Measurements from ENCODE around the gene BCORL1. TPM values are rescaled to one million over a fixed set of nuclear protein-coding genes. Genes with fewer than 3 reads are reported as not detected.

Gene BCORL1
- total and polyA plus RNA-seq, 2 donors (not counting 3 experiments of a cell fraction or from before 2014, with no cell fraction given): 1.8 to 13.1 TPM

- no peak for FAIRE-seq
- intact Hi-C loops (cut with micrococcal nuclease) (no loop called here), dilution Hi-C loops (cut with MboI; ENCODE audit: extremely low pct_ligation_motif_present, low sequenced_read_pairs) (no loop called here)
- H3K9me1 ChIP-seq (replicated peaks; ENCODE audit: control insufficient read depth, extremely low read depth, insufficient read depth, low read length): no peaks in the 10 kb centered on the region
- H4K20me1 ChIP-seq (replicated peaks; ENCODE audit: control insufficient read depth, extremely low read depth, insufficient read depth, low read length): no peaks in the 10 kb centered on the region
- peaks cover 6 to 13% of the 10 kb centered on the region in 2 experiments for H3K27me3 ChIP-seq (ENCODE audit: control insufficient read depth in 2 of 2, insufficient read depth in 2 of 2, low read length in 2 of 2)
- H3K27ac ChIP-seq (ENCODE audit: insufficient read depth, low read depth, low read length): no peak overlapping the region
- H3K79me2 ChIP-seq (ENCODE audit: control insufficient read depth, insufficient read depth, low read length): no peaks in the 10 kb centered on the region
- no peak for DNase-seq (ENCODE audit: low read depth, low spot score)
- H3K4me1 ChIP-seq (ENCODE audit: control insufficient read depth, extremely low read depth, insufficient read depth, low read length): no peaks in the 10 kb centered on the region
- no peak overlapping the region for H3K4me3 ChIP-seq (replicated peaks in 1 of 3; ENCODE audit: insufficient read depth in 1 of 3, low read depth in 1 of 3, low read length in 3 of 3)
- no peak overlapping the region for H3K9ac ChIP-seq (replicated peaks; ENCODE audit: extremely low read depth, insufficient read depth, low read length)
- POLR2A ChIA-PET: no interaction called here
- no peak for TF ChIP-seq POLR2AphosphoS5 (IDR thresholded peaks at IDR 0.05; ENCODE audit: insufficient read depth, low read depth, low read length)
- TF ChIP-seq GATA2 (IDR thresholded peaks at IDR 0.05; ENCODE audit: insufficient read depth, insufficient read length, low read depth, low read length): no peak
- TF ChIP-seq JUN (IDR thresholded peaks at IDR 0.05; ENCODE audit: borderline replicate concordance, insufficient read depth, insufficient read length, low read depth): no peak
- no peak for TF ChIP-seq MYC (IDR thresholded peaks at IDR 0.05; ENCODE audit: low read depth, low read length)
- no peak for TF ChIP-seq CTCF (IDR thresholded peaks at IDR 0.05; ENCODE audit: extremely low read depth in 1 of 2, insufficient read depth in 1 of 2, low read depth in 1 of 2, low read length in 2 of 2)
- TF ChIP-seq, protein P1, sequence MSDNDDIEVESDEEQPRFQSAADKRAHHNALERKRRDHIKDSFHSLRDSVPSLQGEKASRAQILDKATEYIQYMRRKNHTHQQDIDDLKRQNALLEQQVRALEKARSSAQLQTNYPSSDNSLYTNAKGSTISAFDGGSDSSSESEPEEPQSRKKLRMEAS (IDR thresholded peaks at IDR 0.05; ENCODE audit: insufficient read depth, insufficient read length): no peak
- no peak for TF ChIP-seq EZH2 (IDR thresholded peaks at IDR 0.05; ENCODE audit: borderline replicate concordance, low read depth, low read length, severe bottlenecking)
- no peak for TF ChIP-seq POLR2A (IDR thresholded peaks at IDR 0.05; ENCODE audit: low read depth, low read length)
- TF ChIP-seq FOS (IDR thresholded peaks at IDR 0.05; ENCODE audit: borderline replicate concordance, insufficient read depth, low read length): no peak
- BruUV-seq (replicated peaks): no TSS peak
- H3K9me3 ChIP-seq (replicated peaks; ENCODE audit: control insufficient read depth, insufficient read depth, low read length): no peaks in the 10 kb centered on the region
- CTCF ChIA-PET: interaction anchor here (1.4 kb wide), 2 partner anchors 87 to 120 kb away, joined by 3 to 5 read pairs; no protein-coding TSS in a partner anchor
- H2AFZ ChIP-seq (ENCODE audit: low read depth, low read length): no peak overlapping the region
- H3K36me3 ChIP-seq (ENCODE audit: control insufficient read depth in 2 of 2, extremely low read depth in 1 of 2, insufficient read depth in 2 of 2, low read length in 2 of 2): no peaks in the 10 kb centered on the region
- H3K4me2 ChIP-seq (ENCODE audit: insufficient read depth, low read length): no peak overlapping the region
These were observed 41.7 kb upstream of the BCORL1 start for GRCh38 chrX:129940721-129941120.

Data from endothelial cell of umbilical vein (primary cell).